NCI-H524 treated with DMSO at 0.1 percent for 48 hours (cell line): ENCODE data around the gene PGC.

Source experiments
- DNase-seq: peaks from one replicate; lab custom pipeline; 2025; lab: John Stamatoyannopoulos, UW

The PGC gene

DNA sequence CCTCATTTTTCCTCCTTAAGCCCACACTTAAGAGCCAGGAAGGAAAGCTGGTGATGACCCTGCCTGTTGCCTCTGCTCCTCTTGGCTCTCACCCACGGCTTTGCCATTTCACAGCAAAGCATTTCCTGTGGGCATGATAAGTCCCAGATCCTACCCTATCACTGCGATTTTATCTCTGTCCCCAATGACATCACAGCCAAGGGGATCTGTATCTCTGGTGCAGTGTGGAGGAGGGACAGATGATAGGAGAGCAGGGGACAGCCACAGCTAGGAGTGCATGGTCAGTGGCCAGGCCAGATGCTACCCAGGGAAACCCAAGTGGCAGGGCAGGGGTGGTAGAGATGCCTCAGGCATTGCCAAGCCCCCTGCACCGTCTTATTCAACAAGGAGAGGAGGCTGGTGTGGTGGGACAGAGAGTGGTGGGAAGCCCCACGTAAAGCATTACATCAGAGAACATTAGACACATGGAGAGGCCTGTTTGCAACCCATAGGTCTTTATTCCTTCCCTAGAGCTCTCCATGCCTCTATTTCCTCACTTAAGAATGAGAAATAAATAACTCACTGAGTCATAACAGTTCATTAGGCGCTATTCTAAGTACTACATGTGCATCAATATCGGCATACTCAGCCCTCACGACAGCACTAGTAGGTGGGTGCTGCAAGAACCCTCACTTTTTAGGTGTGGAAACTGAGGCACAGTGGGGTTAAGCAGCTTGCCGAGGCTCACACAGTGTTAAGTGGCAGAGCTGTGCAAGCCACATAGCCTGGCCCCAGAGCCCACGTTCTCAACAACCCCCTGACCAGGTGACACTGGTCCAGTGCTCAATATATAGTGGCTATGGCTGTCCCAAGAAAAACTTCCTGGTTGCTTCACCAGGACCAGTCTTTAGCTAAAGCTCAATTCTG is 16.4 kb downstream of the PGC start:
- DNase-seq, result no peak

- no peak for DNase-seq
Measured at GRCh38 chr6:41729624-41730023, 17.6 kb downstream of the PGC start.

DNA sequence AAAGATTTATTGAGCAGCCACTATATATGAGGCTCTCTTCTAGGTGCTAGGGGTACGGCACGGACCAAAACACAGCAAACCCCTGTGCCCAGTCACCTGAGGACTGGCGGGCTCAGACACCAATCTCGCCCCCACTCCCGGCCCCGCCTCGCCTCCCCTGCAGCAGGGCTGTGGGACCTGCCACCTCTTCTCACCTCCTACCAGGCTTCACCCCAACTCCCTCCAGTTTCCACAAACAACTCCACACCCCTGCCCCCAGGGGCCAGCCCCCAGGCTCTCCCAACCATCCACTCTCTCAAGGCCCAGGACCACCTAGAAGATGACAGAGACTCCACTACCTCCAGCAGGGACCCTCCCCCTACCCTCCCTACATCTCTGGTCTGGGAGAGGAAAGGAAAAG is 18.2 kb downstream of the PGC start:
- no peak for DNase-seq

- no peak for DNase-seq
Measured at GRCh38 chr6:41728073-41728936, 18.9 kb downstream of the PGC start.

DNA sequence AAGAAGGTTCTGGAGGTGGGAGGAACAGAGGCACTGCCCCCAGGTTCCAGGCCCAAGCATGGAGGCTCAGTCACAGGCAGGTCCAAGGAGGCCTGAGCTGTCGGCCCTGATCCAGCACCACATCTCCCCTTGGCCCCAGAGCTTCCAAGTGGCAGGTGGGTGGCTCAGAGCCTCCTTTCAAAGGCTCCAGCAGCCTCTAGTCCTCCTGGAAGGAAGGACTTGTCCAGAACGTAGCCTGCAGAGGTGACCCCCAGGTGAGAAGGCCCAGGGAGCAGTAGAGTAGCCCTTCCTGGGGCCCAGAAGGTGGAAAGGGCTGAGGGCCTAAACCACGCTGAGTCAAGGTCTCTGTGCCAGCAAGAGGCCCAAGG is 19.5 kb downstream of the PGC start:
- DNase-seq, result no peak

DNA sequence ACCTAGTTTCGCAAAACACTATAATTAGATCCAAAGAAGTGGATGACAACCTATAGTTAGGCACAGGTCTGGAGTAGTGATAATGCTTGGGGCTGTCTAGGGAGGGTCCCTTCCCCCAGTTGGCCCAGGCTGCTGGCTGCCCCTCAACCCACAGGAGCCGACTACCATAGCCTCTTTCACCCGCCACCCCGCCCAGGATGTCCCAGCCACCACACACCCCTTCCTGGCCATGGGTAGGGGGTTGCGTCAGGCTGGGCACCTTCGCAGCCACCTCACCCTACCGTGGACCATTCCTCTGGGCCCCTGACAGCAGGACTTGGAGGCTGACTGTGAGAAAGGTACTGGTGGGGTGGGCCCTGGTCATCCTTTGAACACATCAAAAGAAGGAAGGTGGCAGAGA is 20.3 kb downstream of the PGC start:
- no peak for DNase-seq

DNA sequence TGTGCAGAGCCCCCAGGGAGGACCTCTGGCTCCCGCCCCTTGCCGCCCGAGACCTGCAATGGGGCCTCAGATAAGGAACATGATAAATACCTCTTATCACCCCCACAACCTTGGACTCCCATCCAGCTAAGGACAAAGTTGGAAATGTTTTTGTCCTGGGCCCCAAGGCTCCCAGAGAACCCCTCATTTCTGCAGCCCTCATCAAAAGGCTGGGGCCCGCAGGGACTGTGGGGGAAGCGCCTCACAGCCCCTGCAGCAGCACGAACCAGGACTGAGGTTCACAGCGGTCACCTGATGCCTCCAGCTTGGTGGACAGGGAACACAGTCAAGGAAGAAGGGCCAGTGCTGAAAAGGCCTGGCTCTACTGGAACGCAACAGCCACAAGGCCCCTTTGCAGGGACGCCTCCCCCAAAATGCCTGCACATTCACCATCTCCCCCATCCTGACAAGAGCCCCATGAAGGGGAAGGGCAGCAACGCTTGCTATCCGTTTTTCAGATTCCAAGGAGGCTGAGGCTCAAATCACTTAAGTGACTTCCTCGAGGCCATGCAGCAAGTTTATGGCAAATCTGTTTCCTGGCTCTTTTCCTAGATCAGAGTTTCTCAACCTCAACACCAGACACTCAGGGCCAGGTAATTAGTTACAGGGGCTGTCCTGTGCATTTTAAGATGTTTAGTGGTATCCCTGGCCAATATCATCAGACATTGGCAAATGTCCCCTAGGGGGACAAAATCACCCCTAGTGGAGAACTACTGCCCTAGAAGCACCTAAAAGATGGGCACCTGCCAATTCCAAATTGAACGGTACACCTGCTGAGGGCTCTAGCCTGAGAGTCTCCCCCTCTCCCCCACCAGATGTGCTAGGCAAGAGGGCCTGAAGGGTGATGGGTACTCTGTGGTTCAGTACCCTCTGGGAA is 22.4 kb downstream of the PGC start:
- no peak for DNase-seq

DNA sequence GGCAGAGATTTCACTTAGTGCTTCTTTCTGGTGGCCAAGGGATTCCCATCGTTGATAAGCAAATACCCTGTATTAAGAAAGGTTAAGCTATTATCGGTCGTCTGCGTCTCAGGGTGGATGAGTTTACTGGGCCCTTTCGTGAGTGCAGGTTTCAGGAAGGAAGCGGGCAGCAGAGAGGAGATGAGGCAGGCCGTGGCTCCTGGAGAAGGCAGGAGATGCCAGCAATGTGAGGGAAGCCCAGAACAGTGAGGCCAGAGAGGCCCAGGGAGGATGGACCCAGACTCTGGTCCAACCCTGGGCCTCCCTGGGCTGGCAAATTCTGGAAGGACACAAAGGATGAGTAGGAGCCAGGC is 23.0 kb downstream of the PGC start:
- DNase-seq, result no peak

- no peak for DNase-seq
Measured at GRCh38 chr6:41723530-41724227, 23.5 kb downstream of the PGC start.

DNA sequence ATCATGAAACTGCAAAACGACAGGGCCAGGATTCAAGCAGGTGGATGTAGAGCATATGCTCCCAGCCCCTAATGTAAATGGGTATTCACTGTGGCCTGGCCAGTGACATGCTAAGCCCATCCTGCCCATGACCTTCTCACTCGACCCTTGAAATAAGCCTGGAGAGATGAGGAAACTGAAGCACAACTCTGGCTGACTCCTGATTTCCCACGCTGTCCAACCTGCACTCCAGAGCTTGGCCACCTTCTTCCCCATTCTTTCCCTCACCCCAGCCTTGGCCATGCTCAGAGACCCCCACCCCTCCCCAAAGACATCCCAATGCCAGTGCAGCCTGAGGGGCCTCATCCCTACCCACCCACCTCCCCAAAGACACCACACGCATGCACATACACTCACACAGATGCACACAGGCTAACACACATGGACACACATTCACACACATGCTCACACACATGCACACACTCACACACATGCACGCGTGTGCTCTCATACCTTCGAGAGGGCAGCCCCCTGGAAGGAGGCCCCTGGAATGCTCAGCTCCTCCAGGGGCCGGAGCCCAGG is 24.1 kb downstream of the PGC start:
- DNase-seq, result no peak

GRCh38 chr6:41721414-41721813 is 25.8 kb downstream of the PGC start:
- DNase-seq, result no peak

GRCh38 chr6:41720783-41721182 is 26.4 kb downstream of the PGC start:
- DNase-seq, result no peak

DNA sequence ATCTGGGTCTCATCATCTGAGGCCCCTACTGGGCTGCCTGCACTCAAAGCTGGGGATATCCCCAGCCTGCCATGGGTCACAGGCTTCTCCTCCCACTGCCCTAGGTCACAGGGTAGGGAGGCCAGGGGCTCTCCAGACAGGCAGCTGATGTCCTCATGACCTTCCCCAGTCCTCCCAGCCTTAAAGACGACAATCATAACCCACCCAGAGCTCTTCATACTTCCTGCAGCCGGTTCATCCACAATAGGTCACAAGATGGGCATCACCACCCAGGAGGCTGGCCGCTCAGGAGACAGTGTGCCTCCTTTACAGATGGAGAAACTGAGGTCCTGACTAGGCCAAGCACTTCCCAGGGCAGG is 27.0 kb downstream of the PGC start:
- DNase-seq, result no peak

- DNase-seq, result no peak
Measured at GRCh38 chr6:41719436-41720261, 27.5 kb downstream of the PGC start.

DNA sequence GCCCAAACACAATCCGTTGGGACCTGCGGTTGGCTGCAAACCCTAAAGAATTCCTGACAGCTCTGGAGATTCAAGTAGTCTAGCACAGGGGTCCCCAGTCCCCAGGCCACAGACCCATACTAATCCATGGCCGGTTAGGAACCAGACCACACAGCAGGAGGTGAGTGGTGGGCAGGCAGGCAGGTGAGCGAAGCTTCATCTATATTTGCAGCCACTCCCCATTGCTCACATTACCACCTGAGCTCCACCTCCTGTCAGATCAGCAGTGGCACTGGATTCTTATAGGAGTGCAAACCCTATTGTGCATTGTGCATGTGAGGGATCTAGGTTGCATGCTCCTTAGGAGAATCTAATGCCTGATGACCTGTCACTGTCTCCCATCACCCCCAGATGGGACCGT is 28.4 kb downstream of the PGC start:
- DNase-seq, result no peak

DNA sequence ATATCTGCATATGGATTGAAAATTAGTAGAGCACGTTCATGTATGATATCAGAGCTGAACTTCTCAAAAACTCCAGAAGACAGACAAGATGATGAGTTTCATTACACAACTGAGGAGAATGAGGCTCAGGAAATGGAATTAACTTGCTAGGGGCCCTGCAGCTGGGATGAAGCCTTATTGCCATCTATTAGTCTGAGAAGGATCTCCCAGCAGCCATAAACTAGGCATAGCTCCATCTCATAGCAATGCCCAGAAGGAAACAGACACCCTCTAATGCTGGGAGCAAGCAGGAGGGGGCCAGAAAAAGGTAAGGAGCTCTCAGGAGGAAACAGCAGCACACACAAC is 29.8 kb downstream of the PGC start:
- DNase-seq, result no peak

GRCh38 chr6:41716516-41717391 is 30.4 kb downstream of the PGC start:
- no peak for DNase-seq

DNA sequence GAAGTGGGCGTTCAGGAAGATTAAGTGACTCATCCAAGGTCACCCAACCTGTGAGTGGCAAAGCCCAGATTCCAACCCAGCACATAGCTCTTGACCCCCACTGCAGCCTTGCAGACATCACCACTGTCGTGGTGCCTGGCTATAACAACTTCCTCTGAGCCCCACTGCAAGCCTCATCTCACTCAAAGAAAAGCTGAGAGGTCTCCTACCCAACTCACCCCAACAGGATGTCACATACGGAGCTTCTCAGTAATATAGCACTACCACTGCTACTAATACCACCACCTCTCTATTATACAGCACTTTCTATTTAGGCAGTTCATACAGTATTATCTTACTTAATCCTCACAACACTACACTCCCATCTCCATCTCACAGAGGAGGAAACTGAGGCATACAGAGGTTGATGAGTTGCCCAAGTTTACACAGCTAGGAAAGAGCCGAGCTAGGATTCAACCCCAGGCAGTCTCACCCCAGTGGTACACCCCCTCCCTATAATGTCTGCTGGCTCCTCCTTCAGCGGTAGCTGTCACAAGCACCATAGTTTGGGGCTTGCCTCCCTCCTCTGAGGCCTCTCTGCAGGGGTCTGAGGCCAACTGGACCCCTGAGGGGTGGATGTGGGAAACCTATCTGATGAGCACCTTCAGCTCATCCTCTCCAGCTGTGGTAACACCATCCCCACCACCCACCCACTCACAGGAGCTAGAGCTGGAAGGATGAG is 31.2 kb downstream of the PGC start:
- DNase-seq, result no peak
